GM10266 (cell line): ENCODE measurements around the gene ANKRD22.

Experiments
- DNase-seq: peaks from one replicate; pipeline ENCODE4 v3.0.0; 2012; ENCODE audit errors: extremely low spot score
- CTCF ChIP-seq: IDR thresholded peaks from 2 replicates; pipeline ENCODE4 v1.5.1; 2012; ENCODE audit warnings: mild to moderate bottlenecking, low read depth; ENCODE audit not compliant: control insufficient read depth, insufficient read depth; ENCODE audit errors: missing control alignments

Gene ANKRD22

GRCh38 chr10:88786032-88786770, 65.4 kb downstream of the ANKRD22 start:
- DNase-seq = no peak

GRCh38 chr10:88783724-88784123, 67.9 kb downstream of the ANKRD22 start:
- TF ChIP-seq CTCF = no peak
- DNase-seq = no peak

More at GRCh38 chr10:88786032-88786770, 65.4 kb downstream of the ANKRD22 start:
- TF ChIP-seq CTCF = no peak

- no peak for DNase-seq
- no peak for TF ChIP-seq CTCF
Measured at GRCh38 chr10:88782222-88782621, 69.4 kb downstream of the ANKRD22 start.

- DNase-seq = no peak
- TF ChIP-seq CTCF = no peak
Measured at GRCh38 chr10:88781206-88781605, 70.4 kb downstream of the ANKRD22 start.
